GM10266 (cell line): ENCODE results near the gene MPPED2.

Experiments used
- DNase-seq: peaks from one replicate; pipeline ENCODE4 v3.0.0; 2012; ENCODE audit errors: extremely low spot score
- CTCF ChIP-seq: IDR thresholded peaks from 2 replicates; pipeline ENCODE4 v1.5.1; 2012; ENCODE audit warnings: mild to moderate bottlenecking, low read depth; ENCODE audit not compliant: control insufficient read depth, insufficient read depth; ENCODE audit errors: missing control alignments

Gene MPPED2

GRCh38 chr11:30377347-30377746 is 208.8 kb downstream of the MPPED2 start:
- TF ChIP-seq CTCF: no peak
- DNase-seq: no peak

- no peak for TF ChIP-seq CTCF
- no peak for DNase-seq
Observed at GRCh38 chr11:30370164-30370563, 216.0 kb downstream of the MPPED2 start.

- no peak for DNase-seq
- no peak for TF ChIP-seq CTCF
Observed at GRCh38 chr11:30368394-30368793, 217.8 kb downstream of the MPPED2 start.

GRCh38 chr11:30365793-30366517 is 220.2 kb downstream of the MPPED2 start:
- no peak for TF ChIP-seq CTCF
- DNase-seq: no peak

- DNase-seq: no peak
- TF ChIP-seq CTCF: no peak
Observed at GRCh38 chr11:30364837-30365482, 221.2 kb downstream of the MPPED2 start.

GRCh38 chr11:30364139-30364836 is 221.9 kb downstream of the MPPED2 start:
- no peak for TF ChIP-seq CTCF
- no peak for DNase-seq

- no peak for TF ChIP-seq CTCF
- DNase-seq: no peak
Observed at GRCh38 chr11:30360741-30361140, 225.4 kb downstream of the MPPED2 start.
